ENCODE measurements around the gene ADNP. TPM values are rescaled to one million over a fixed set of nuclear protein-coding genes. Genes with fewer than 3 reads are reported as not detected.

The ADNP gene
- total and polyA plus RNA-seq, 2 of the 4 experiments (the other 2 are of a cell fraction), result 23.3 to 24.8 TPM

GRCh38 chr20:50850721-50851286 lies 80.4 kb downstream of the ADNP start:
- DNase-seq (no peak), ATAC-seq (ENCODE audit: low read depth) (no peak)
- POLR2A ChIA-PET (ENCODE audit: unreplicated experiment), result no interaction called here
- Histone ChIP-seq H3K27ac (ENCODE audit: insufficient read depth, low read length) (no peak overlapping the region), H3K18ac (ENCODE audit: low read depth, low read length) (no peak overlapping the region), H3K14ac (replicated peaks; ENCODE audit: low read depth, low read length) (no peak overlapping the region), H2AK9ac (replicated peaks; ENCODE audit: low read depth, low read length, poor library complexity) (no peak overlapping the region), H2BK20ac (ENCODE audit: low read depth, low read length) (no peak overlapping the region), H3K9me3 (ENCODE audit: control insufficient read depth, insufficient read depth, low read length) (no peaks in the 10 kb centered on the region), H3K23ac (ENCODE audit: low read depth, low read length) (no peak overlapping the region), H3K56ac (ENCODE audit: extremely low read depth, insufficient read depth, low read length) (no peak overlapping the region), H3K9me1 (ENCODE audit: insufficient read depth, low read length) (0 out of 2 replicates have a peak, but pooled peaks cover 3% of the 10 kb centered on the region), H4K20me1 (ENCODE audit: insufficient read depth, low read length) (no peaks in the 10 kb centered on the region), H3K36me3 (ENCODE audit: control insufficient read depth, insufficient read depth, low read length) (no peaks in the 10 kb centered on the region), H3K27me3 (ENCODE audit: control insufficient read depth, insufficient read depth, low read length) (no peaks in the 10 kb centered on the region), H3K4me1 (ENCODE audit: control insufficient read depth, insufficient read depth, low read length) (no peaks in the 10 kb centered on the region; the same call in 1 of the 2 replicates), H2BK120ac (ENCODE audit: low read depth, low read length) (no peak overlapping the region), H2AK5ac (ENCODE audit: low read depth, low read length) (no peak overlapping the region), H4K5ac (ENCODE audit: low read depth, low read length) (no peak overlapping the region), H4K8ac (ENCODE audit: low read depth in 2 of 2, low read length in 2 of 2) (no peak overlapping the region), H3K4ac (ENCODE audit: low read depth, low read length) (no peak overlapping the region), H3K4me3 (ENCODE audit: insufficient read depth, low read depth, low read length) (no peak overlapping the region), H2BK5ac (ENCODE audit: low read depth, low read length, poor library complexity, severe bottlenecking) (no peak overlapping the region), H2AFZ (replicated peaks; ENCODE audit: low read length, poor library complexity) (no peak overlapping the region), H3K9ac (ENCODE audit: low read depth, low read length) (no peak overlapping the region), H3K79me1 (ENCODE audit: low read depth in 1 of 2, low read length in 2 of 2) (peaks cover 0 to 5% of the 10 kb centered on the region in 2 experiments; a peak in 2 of 4 replicates), H2BK15ac (ENCODE audit: low read depth, low read length) (no peak overlapping the region), H4K91ac (ENCODE audit: insufficient read depth, low read depth, low read length) (no peak overlapping the region), H3K4me2 (ENCODE audit: low read depth, low read length) (no peak overlapping the region)
- in situ Hi-C loops (cut with MboI; ENCODE audit: low sequenced_read_pairs) (no loop called here), dilution Hi-C loops (cut with HindIII; ENCODE audit: low sequenced_read_pairs, unreplicated experiment) (no loop called here), intact Hi-C loops (cut with micrococcal nuclease) (no loop called here)
- no TSS peak for BruUV-seq (replicated peaks)
- WGBS, 2 experiments (ENCODE audit: extremely low coverage in 2 of 2, insufficient read length in 1 of 2), result no CpG with 5 or more reads among the region's 13 CpGs
- TF ChIP-seq FOS (IDR thresholded peaks at IDR 0.05; ENCODE audit: low read depth, low read length) (no peak), BHLHE40 (IDR thresholded peaks at IDR 0.05; ENCODE audit: low read depth, low read length) (no peak), NFE2L2 (IDR thresholded peaks at IDR 0.05; ENCODE audit: low read depth, low read length) (no peak), POLR2A (IDR thresholded peaks at IDR 0.05; ENCODE audit: low read depth, low read length) (no peak), ELK1 (IDR thresholded peaks at IDR 0.05; ENCODE audit: borderline replicate concordance, low read depth, low read length) (no peak), MXI1 (IDR thresholded peaks at IDR 0.05; ENCODE audit: borderline replicate concordance, low read depth, low read length) (no peak), MAZ (IDR thresholded peaks at IDR 0.05; ENCODE audit: borderline replicate concordance, low read depth, low read length) (no peak), RAD21 (IDR thresholded peaks at IDR 0.05; ENCODE audit: low read length) (no peak), CEBPB (IDR thresholded peaks at IDR 0.05; ENCODE audit: low read depth, low read length) (no peak), CHD1 (IDR thresholded peaks at IDR 0.05; ENCODE audit: low read depth, low read length) (no peak), MAFK (IDR thresholded peaks at IDR 0.05; ENCODE audit: low read depth, low read length) (no peak), CTCF (conservative IDR thresholded peaks at IDR 0.05; ENCODE audit: low read depth, low read length) (no peak), USF2 (IDR thresholded peaks at IDR 0.05; ENCODE audit: low read depth, low read length) (no peak), RFX5 (IDR thresholded peaks at IDR 0.05; ENCODE audit: low read depth, low read length) (no peak), RCOR1 (IDR thresholded peaks at IDR 0.05; ENCODE audit: insufficient replicate concordance, low read length) (no peak)
- CTCF ChIA-PET, result no interaction called here

Measured in IMR-90 (cell line).